Keratinocyte (primary cell): ENCODE data around the gene COL9A3.

Source experiments
- EZH2 ChIP-seq: IDR thresholded peaks from one replicate; pipeline ENCODE4 v1.6.1; 2012; ENCODE audit warnings: inconsistent platforms, mild to moderate bottlenecking, low read length, moderate library complexity
- TF ChIP-seq, protein P1 (sequence below), 3 experiments: IDR thresholded peaks in 1 of 3; conservative IDR thresholded peaks in 1 of 3; optimal IDR thresholded peaks in 1 of 3; 2 replicates in 2 of 3; 3 replicates in 1 of 3; pipeline versions ENCODE3 to v1.5.1; 2011; ENCODE audit warnings: low read length in 3 of 3, mild to moderate bottlenecking in 3 of 3, moderate library complexity in 2 of 3, control low read depth in 1 of 3, inconsistent platforms in 1 of 3; ENCODE audit not compliant: insufficient read depth in 2 of 3; ENCODE audit errors: extremely low read depth in 1 of 3

DNA sequence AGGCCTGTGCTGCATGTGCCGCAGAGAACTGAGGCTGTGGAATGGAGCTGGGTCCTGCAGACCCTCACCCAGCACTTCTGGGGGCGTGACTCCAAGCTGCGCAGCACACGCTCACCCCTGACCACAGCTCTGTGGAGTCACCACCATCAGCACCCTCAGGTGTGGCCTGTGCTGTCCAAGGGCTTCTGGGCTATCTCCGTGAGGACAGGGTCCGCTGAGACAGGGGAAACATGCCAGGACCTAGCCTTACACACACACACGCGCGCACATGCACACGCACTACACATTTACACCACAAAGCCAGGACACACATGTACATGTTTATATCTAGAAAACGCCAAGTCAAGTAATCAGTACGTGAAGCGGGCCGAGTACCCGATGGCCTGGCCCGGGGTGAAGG is 71.6 kb downstream of the COL9A3 start:
- TF ChIP-seq EZH2: no peak
- TF ChIP-seq, protein P1, sequence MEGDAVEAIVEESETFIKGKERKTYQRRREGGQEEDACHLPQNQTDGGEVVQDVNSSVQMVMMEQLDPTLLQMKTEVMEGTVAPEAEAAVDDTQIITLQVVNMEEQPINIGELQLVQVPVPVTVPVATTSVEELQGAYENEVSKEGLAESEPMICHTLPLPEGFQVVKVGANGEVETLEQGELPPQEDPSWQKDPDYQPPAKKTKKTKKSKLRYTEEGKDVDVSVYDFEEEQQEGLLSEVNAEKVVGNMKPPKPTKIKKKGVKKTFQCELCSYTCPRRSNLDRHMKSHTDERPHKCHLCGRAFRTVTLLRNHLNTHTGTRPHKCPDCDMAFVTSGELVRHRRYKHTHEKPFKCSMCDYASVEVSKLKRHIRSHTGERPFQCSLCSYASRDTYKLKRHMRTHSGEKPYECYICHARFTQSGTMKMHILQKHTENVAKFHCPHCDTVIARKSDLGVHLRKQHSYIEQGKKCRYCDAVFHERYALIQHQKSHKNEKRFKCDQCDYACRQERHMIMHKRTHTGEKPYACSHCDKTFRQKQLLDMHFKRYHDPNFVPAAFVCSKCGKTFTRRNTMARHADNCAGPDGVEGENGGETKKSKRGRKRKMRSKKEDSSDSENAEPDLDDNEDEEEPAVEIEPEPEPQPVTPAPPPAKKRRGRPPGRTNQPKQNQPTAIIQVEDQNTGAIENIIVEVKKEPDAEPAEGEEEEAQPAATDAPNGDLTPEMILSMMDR (optimal IDR thresholded peaks at IDR 0.05 in 1 of 3, IDR thresholded peaks at IDR 0.05 in 1 of 3, conservative IDR thresholded peaks at IDR 0.05 in 1 of 3; ENCODE audit: extremely low read depth in 1 of 3, insufficient read depth in 2 of 3, low read length in 3 of 3): no peak
